H9 (cell line): Measurements from ENCODE around the gene SLC2A5. TPM values are rescaled to one million over a fixed set of nuclear protein-coding genes. Genes with fewer than 3 reads are reported as not detected.

ENCODE experiments used
- DNase-seq: peaks from one replicate; pipeline ENCODE4 v3.0.0-alpha.2; 2017
- H2AFZ ChIP-seq: one replicate; pipeline ENCODE4 v1.6.1; 2013; ENCODE audit warnings: mild to moderate bottlenecking, low read length, control low read depth, moderate library complexity
- H2AK5ac ChIP-seq: 2 replicates; pipeline ENCODE4 v1.6.1; 2013; ENCODE audit warnings: low read length, control low read depth, mixed read lengths; ENCODE audit not compliant: insufficient read length
- H2BK120ac ChIP-seq: one replicate; pipeline ENCODE4 v1.6.1; 2013; ENCODE audit warnings: low read depth, mild to moderate bottlenecking, low read length, control low read depth, inconsistent platforms; ENCODE audit not compliant: poor library complexity, severe bottlenecking
- H2BK12ac ChIP-seq: 2 replicates; pipeline ENCODE4 v1.6.1; 2013; ENCODE audit warnings: low read length, control low read depth, mixed read lengths, low read depth; ENCODE audit not compliant: insufficient read length
- H2BK15ac ChIP-seq: 2 replicates; pipeline ENCODE4 v1.6.1; 2013; ENCODE audit warnings: low read depth, low read length, control low read depth
- H2BK20ac ChIP-seq: one replicate; pipeline ENCODE4 v1.6.1; 2013; ENCODE audit warnings: low read depth, mild to moderate bottlenecking, low read length, control low read depth, inconsistent platforms; ENCODE audit not compliant: poor library complexity, severe bottlenecking
- H2BK5ac ChIP-seq: 2 replicates; pipeline ENCODE4 v1.6.1; 2013; ENCODE audit warnings: low read length, control low read depth, mixed read lengths; ENCODE audit not compliant: insufficient read length
- H3K14ac ChIP-seq: 2 replicates; pipeline ENCODE4 v1.6.1; 2013; ENCODE audit warnings: low read length, control low read depth; ENCODE audit not compliant: insufficient read depth
- H3K18ac ChIP-seq: 2 replicates; pipeline ENCODE4 v1.6.1; 2013; ENCODE audit warnings: low read depth, mild to moderate bottlenecking, mixed read lengths, low read length, control low read depth; ENCODE audit not compliant: insufficient read length
- H3K23ac ChIP-seq: 2 replicates; pipeline ENCODE4 v1.6.1; 2013; ENCODE audit warnings: low read length, control low read depth, mixed read lengths, low read depth; ENCODE audit not compliant: insufficient read length
- H3K23me2 ChIP-seq: 2 replicates; pipeline ENCODE4 v1.6.1; 2013; ENCODE audit warnings: low read depth, mild to moderate bottlenecking, mixed read lengths, low read length, control low read depth; ENCODE audit not compliant: insufficient read length, poor library complexity, severe bottlenecking
- H3K27ac ChIP-seq: 2 replicates; pipeline ENCODE4 v1.5.1; 2013; ENCODE audit warnings: low read length, control low read depth, mixed read lengths, low read depth; ENCODE audit not compliant: insufficient read length
- H3K27me3 ChIP-seq: 2 replicates; pipeline ENCODE4 v1.6.1; 2013; ENCODE audit warnings: low read length, control low read depth, inconsistent platforms; ENCODE audit not compliant: insufficient read depth
- H3K4ac ChIP-seq: 2 replicates; pipeline ENCODE4 v1.6.1; 2013; ENCODE audit warnings: low read depth, mild to moderate bottlenecking, control low read depth, inconsistent platforms, low read length, moderate library complexity
- H3K4me1 ChIP-seq: 2 replicates; pipeline ENCODE4 v1.6.1; 2013; ENCODE audit warnings: low read length, control low read depth, inconsistent platforms; ENCODE audit not compliant: insufficient read depth
- H3K4me2 ChIP-seq: 2 replicates; pipeline ENCODE4 v1.6.1; 2013; ENCODE audit warnings: low read length, control low read depth, mixed read lengths; ENCODE audit not compliant: insufficient read length, insufficient read depth
- H3K56ac ChIP-seq: 2 replicates; pipeline ENCODE4 v1.6.1; 2013; ENCODE audit warnings: low read depth, mild to moderate bottlenecking, mixed read lengths, low read length, control low read depth; ENCODE audit not compliant: insufficient read length
- H3K79me1 ChIP-seq: 2 replicates; pipeline ENCODE4 v1.6.1; 2013; ENCODE audit warnings: low read depth, mild to moderate bottlenecking, moderate library complexity, low read length, control low read depth, inconsistent platforms; ENCODE audit not compliant: insufficient read depth, poor library complexity, severe bottlenecking
- H3K79me2 ChIP-seq: 2 replicates; pipeline ENCODE4 v1.6.1; 2013; ENCODE audit warnings: low read length, control low read depth, inconsistent platforms; ENCODE audit not compliant: insufficient read depth
- H3K9ac ChIP-seq: 2 replicates; pipeline ENCODE4 v1.6.1; 2013; ENCODE audit warnings: low read length, control low read depth, mixed read lengths; ENCODE audit not compliant: insufficient read length; ENCODE audit errors: extremely low read depth
- H3K9me3 ChIP-seq: one replicate; pipeline ENCODE4 v1.6.1; 2013; ENCODE audit warnings: low read depth, low read length, inconsistent platforms; ENCODE audit not compliant: control insufficient read depth
- H3T11ph ChIP-seq: one replicate; pipeline ENCODE4 v1.6.1; 2013; ENCODE audit warnings: mild to moderate bottlenecking, low read length, control low read depth, inconsistent platforms
- H4K20me1 ChIP-seq: one replicate; pipeline ENCODE4 v1.6.1; 2013; ENCODE audit not compliant: control insufficient read depth, insufficient read length, insufficient read depth
- H4K5ac ChIP-seq: 2 replicates; pipeline ENCODE4 v1.6.1; 2013; ENCODE audit warnings: low read depth, mild to moderate bottlenecking, mixed read lengths, low read length, control low read depth; ENCODE audit not compliant: insufficient read length
- H4K8ac ChIP-seq: replicated peaks from 2 replicates; pipeline ENCODE4 v1.6.1; 2013; ENCODE audit warnings: low read length, control low read depth, mixed read lengths, low read depth; ENCODE audit not compliant: insufficient read length
- H4K91ac ChIP-seq: 2 replicates; pipeline ENCODE4 v1.6.1; 2013; ENCODE audit warnings: low read depth, mild to moderate bottlenecking, moderate library complexity, mixed read lengths, low read length, control low read depth; ENCODE audit not compliant: insufficient read length
- H3K27ac Mint-ChIP-seq, 3 experiments: 2 replicates in 2 of 3; 3 replicates in 1 of 3; pipeline ENCODE4 v1.8.0; 2020 to 2021; ENCODE audit warnings: mixed read lengths in 3 of 3, mild to moderate bottlenecking in 1 of 3, moderate library complexity in 1 of 3
- H3K27me3 Mint-ChIP-seq: 2 replicates; pipeline ENCODE4 v1.8.0; 2021; ENCODE audit warnings: low read depth, mild to moderate bottlenecking, moderate library complexity, mixed read lengths
- H3K36me3 Mint-ChIP-seq, 3 experiments: 2 replicates in 2 of 3; 3 replicates in 1 of 3; pipeline ENCODE4 v1.8.0; 2020 to 2021; ENCODE audit warnings: low read depth in 3 of 3, mixed read lengths in 3 of 3; ENCODE audit not compliant: insufficient read depth in 1 of 3
- H3K4me1 Mint-ChIP-seq, 2 experiments: 2 replicates each; pipeline ENCODE4 v1.8.0; 2020; ENCODE audit warnings: mixed read lengths in 2 of 2
- H3K4me3 Mint-ChIP-seq, 2 experiments: 2 replicates in 1 of 2; 3 replicates in 1 of 2; pipeline ENCODE4 v1.8.0; 2020 to 2021; ENCODE audit warnings: mild to moderate bottlenecking in 2 of 2, mixed read lengths in 2 of 2, moderate library complexity in 1 of 2
- H3K9me3 Mint-ChIP-seq, 2 experiments: 2 replicates in 1 of 2; 3 replicates in 1 of 2; pipeline ENCODE4 v1.8.0; 2020; ENCODE audit warnings: mild to moderate bottlenecking in 2 of 2, mixed read lengths in 2 of 2, moderate library complexity in 1 of 2
- WGBS: extraction: QIAGEN DNeasy Blood & Tissue Kit; methylation state at CpG from one replicate; pipeline ENCODE4 v1.1.7; 2013; ENCODE audit warnings: missing lambda C conversion rate, low lambda C conversion rate, mixed read lengths; ENCODE audit not compliant: insufficient read length; ENCODE audit errors: extremely low coverage; 5-methylcytosine and 5-hydroxymethylcytosine counted together
- total RNA-seq: library from RNA; stranded (reverse); gene quantifications from 2 replicates; pipeline ENCODE4 v1.2.1, GENCODE V29; 2021
- TF ChIP-seq, protein P1 (sequence below): fragments of 200-600 bp; sonication (generic); conservative IDR thresholded peaks from 3 replicates; pipeline ENCODE4 v1.8.0; 2021; ENCODE audit warnings: antibody characterized with exemption, mild to moderate bottlenecking

The SLC2A5 gene
- total RNA-seq, 1 experiment from 2014 or later = not detected

- Histone ChIP-seq H3K4me1 (no peaks in the 10 kb centered on the region; the same call in 1 of the 2 replicates), H2BK12ac (no peak overlapping the region), H3T11ph (no peak overlapping the region), H2BK120ac (no peak overlapping the region), H3K27me3 (no peaks in the 10 kb centered on the region), H3K79me2 (no peaks in the 10 kb centered on the region), H4K5ac (no peak overlapping the region), H3K9ac (no peak overlapping the region), H4K91ac (no peak overlapping the region), H3K4me2 (no peak overlapping the region), H3K56ac (no peak overlapping the region), H2AFZ (no peak overlapping the region), H2BK15ac (no peak overlapping the region), H3K23me2 (no peaks in the 10 kb centered on the region), H2BK20ac (no peak overlapping the region), H3K23ac (no peak overlapping the region), H3K4ac (no peak overlapping the region), H3K9me3 (no peaks in the 10 kb centered on the region), H3K14ac (no peak overlapping the region), H2BK5ac (no peak overlapping the region), H4K20me1 (no peaks in the 10 kb centered on the region), H3K79me1 (no peaks in the 10 kb centered on the region), H3K18ac (no peak overlapping the region), H4K8ac (no peak overlapping the region), H3K27ac (no peak overlapping the region), H2AK5ac (no peak overlapping the region)
- no peak overlapping the region for H3K27ac Mint-ChIP-seq
- 0 out of 5 replicates have a peak, but pooled peaks cover 0 to 2% of the 10 kb centered on the region in 2 experiments for H3K9me3 Mint-ChIP-seq
- peaks cover 2% of the 10 kb centered on the region; the same call in 1 of the 2 replicates for H3K27me3 Mint-ChIP-seq
- WGBS = no CpG with 5 or more reads among the region's 22 CpGs
- H3K4me3 Mint-ChIP-seq = no peak overlapping the region
- H3K36me3 Mint-ChIP-seq = no peaks in the 10 kb centered on the region; a peak in 1 of 7 replicates
- peaks cover 7 to 12% of the 10 kb centered on the region in 2 experiments for H3K4me1 Mint-ChIP-seq
- no peak for DNase-seq
- TF ChIP-seq, protein P1, sequence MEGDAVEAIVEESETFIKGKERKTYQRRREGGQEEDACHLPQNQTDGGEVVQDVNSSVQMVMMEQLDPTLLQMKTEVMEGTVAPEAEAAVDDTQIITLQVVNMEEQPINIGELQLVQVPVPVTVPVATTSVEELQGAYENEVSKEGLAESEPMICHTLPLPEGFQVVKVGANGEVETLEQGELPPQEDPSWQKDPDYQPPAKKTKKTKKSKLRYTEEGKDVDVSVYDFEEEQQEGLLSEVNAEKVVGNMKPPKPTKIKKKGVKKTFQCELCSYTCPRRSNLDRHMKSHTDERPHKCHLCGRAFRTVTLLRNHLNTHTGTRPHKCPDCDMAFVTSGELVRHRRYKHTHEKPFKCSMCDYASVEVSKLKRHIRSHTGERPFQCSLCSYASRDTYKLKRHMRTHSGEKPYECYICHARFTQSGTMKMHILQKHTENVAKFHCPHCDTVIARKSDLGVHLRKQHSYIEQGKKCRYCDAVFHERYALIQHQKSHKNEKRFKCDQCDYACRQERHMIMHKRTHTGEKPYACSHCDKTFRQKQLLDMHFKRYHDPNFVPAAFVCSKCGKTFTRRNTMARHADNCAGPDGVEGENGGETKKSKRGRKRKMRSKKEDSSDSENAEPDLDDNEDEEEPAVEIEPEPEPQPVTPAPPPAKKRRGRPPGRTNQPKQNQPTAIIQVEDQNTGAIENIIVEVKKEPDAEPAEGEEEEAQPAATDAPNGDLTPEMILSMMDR = no peak
These were observed 36.0 kb upstream of the SLC2A5 start for GRCh38 chr1:9105336-9105867.
